Spleen (tissue), 11 donors: ENCODE results near the gene DLGAP3. TPM values are rescaled to one million over a fixed set of nuclear protein-coding genes. Genes with fewer than 3 reads are reported as not detected.

ENCODE experiments used
- DNase-seq: peaks from one replicate; pipeline ENCODE4 v3.0.0-alpha.2; 2020
- H3K27ac ChIP-seq, 8 donors: fragments of 200-600 bp; sonication (generic) in 7 of 8; 1 replicate in 4 of 8; 2 replicates in 4 of 8; pipeline versions ENCODE4 v1.5.0 to v1.8.0; 2016 to 2021; ENCODE audit warnings: inconsistent platforms in 4 of 8, mild to moderate bottlenecking in 4 of 8, moderate library complexity in 1 of 8
- H3K27me3 ChIP-seq, 7 donors: fragments of 200-600 bp; sonication (generic) in 6 of 7; replicated peaks in 1 of 7; 1 replicate in 4 of 7; 2 replicates in 3 of 7; pipeline versions ENCODE4 v1.5.0 to v1.8.0; 2016 to 2021; ENCODE audit warnings: inconsistent platforms in 3 of 7, mild to moderate bottlenecking in 1 of 7
- H3K36me3 ChIP-seq, 6 donors: fragments of 200-600 bp; sonication (generic) in 5 of 6; 1 replicate in 4 of 6; 2 replicates in 2 of 6; pipeline versions ENCODE4 v1.5.0 to v1.8.0; 2016 to 2021; ENCODE audit warnings: inconsistent platforms in 2 of 6
- H3K4me1 ChIP-seq, 6 donors: fragments of 200-600 bp; sonication (generic) in 5 of 6; 1 replicate in 3 of 6; 2 replicates in 3 of 6; pipeline versions ENCODE4 v1.5.0 to v1.8.0; 2016 to 2021; ENCODE audit warnings: inconsistent platforms in 3 of 6
- H3K4me3 ChIP-seq, 8 donors: fragments of 200-600 bp; sonication (generic) in 7 of 8; 1 replicate in 4 of 8; 2 replicates in 4 of 8; pipeline versions ENCODE4 v1.5.0 to v1.8.0; 2016 to 2021; ENCODE audit warnings: inconsistent platforms in 4 of 8, mild to moderate bottlenecking in 4 of 8, moderate library complexity in 2 of 8
- H3K9me3 ChIP-seq, 8 donors: fragments of 200-600 bp; sonication (generic) in 7 of 8; 1 replicate in 4 of 8; 2 replicates in 4 of 8; pipeline versions ENCODE4 v1.5.0 to v1.8.0; 2016 to 2021; ENCODE audit warnings: inconsistent platforms in 4 of 8
- POLR2A ChIP-seq, 3 donors: fragments of 450-650 bp; IDR thresholded peaks; one replicate each; pipeline ENCODE4 v1.5.1; 2017; ENCODE audit warnings: antibody characterized with exemption in 3 of 3, mild to moderate bottlenecking in 1 of 3
- POLR2AphosphoS5 ChIP-seq, 3 donors: sonication (generic); formaldehyde crosslinking; IDR thresholded peaks; one replicate each; pipeline ENCODE4 v1.5.1; 2017; ENCODE audit warnings: antibody characterized with exemption in 3 of 3
- WGBS, 5 donors: extraction: QIAGEN DNeasy Blood & Tissue Kit in 3 of 5; methylation state at CpG; one replicate each; pipeline versions ENCODE4 v1.1.5 to v1.1.7; 2013 to 2018; 5-methylcytosine and 5-hydroxymethylcytosine counted together
- intact Hi-C: fragments of 100-400 bp; cut with DNase I; formaldehyde crosslinking; loops from one replicate; pipeline ENCODE4 v1.15.0; 2023; ENCODE audit warnings: low total_unique reads
- polyA plus RNA-seq, 3 donors: library from polyadenylated mRNA; stranded (reverse); fragments of 200-250 nt; gene quantifications; one replicate each; pipeline ENCODE4 v1.2.1, GENCODE V29; 2013
- total RNA-seq, 7 donors: library from RNA; depleted of rRNA in 3 of 7; stranded (reverse); fragments of >200 nt in 3 of 7; fragmentation: NEBNext Ultra II Directional in 4 of 7; extraction: Animal tissue kit (Norgen Biotek cat#: 25700) in 4 of 7; gene quantifications; one replicate each; pipeline versions ENCODE4 v1.1.0 to v1.2.1, GENCODE V29; 2016 to 2021
- TF ChIP-seq, protein P1 (sequence below), 11 experiments: fragments of 200-600 bp in 7 of 11; fragments of 450-650 bp in 4 of 11; sonication (generic) in 4 of 11; IDR thresholded peaks in 8 of 11; conservative IDR thresholded peaks in 3 of 11; 1 replicate in 7 of 11; 2 replicates in 4 of 11; pipeline versions ENCODE4 v1.4.0 to v1.8.0; 2016 to 2021; ENCODE audit warnings: antibody characterized with exemption in 11 of 11, inconsistent platforms in 4 of 11, mild to moderate bottlenecking in 1 of 11
- donor health status: healthy with polysubstance abuse.
- donor health status: DM: no; HTN: no; CAD: no; lungs with moderate emphysema.
- donor health status: DM: no; HTN: no; CAD: no.
- donor health status: Bipolar disorder and iron deficiency.
- donor health status: healthy.
- donor health status: DM: no; HTN: no; CAD: no.
- donor health status: DM: yes; HTN: yes; CAD: no.

DLGAP3 gene
- total and polyA plus RNA-seq, 10 donors, result 0.54 to 4.3 (median 1.9) TPM

DNA sequence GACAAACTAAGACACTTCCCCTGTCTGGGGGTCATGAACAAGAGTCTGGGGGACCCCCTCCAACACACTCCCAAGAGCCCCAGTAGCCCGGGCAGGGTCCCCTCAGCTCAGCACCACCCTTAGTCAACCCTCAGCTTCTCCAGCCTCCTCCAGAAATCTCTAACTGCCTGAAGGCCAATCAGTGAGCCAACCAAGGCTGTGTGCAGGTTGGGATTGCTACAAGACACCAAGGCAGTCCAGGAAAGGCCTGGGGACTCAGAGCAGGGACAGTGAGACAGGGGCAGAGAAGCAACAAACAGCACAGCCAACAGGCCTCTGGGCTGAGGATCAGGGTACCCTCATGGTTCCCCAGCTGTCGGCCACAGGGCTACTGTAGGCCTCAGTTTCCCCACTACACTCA is 83.2 kb downstream of the DLGAP3 start:
- no peak for TF ChIP-seq POLR2AphosphoS5 (IDR thresholded peaks at IDR 0.05)
- no peak for TF ChIP-seq POLR2A (IDR thresholded peaks at IDR 0.05)
- WGBS, 5 donors, result 86 to 96% (median 93%) methylated on average over 2 of the region's 2 CpGs
- intact Hi-C loops, result no loop called here
- Histone ChIP-seq H3K4me3 (no peak overlapping the region), H3K9me3 (no peaks in the 10 kb centered on the region), H3K4me1 (peaks cover 0 to 51% (median 25%) of the 10 kb centered on the region in 6 donors), H3K27me3 (no peaks in the 10 kb centered on the region), H3K27ac (no peak overlapping the region), H3K36me3 (peaks cover 0 to 50% (median under 1%) of the 10 kb centered on the region in 6 donors)
- DNase-seq, result no peak

DNA sequence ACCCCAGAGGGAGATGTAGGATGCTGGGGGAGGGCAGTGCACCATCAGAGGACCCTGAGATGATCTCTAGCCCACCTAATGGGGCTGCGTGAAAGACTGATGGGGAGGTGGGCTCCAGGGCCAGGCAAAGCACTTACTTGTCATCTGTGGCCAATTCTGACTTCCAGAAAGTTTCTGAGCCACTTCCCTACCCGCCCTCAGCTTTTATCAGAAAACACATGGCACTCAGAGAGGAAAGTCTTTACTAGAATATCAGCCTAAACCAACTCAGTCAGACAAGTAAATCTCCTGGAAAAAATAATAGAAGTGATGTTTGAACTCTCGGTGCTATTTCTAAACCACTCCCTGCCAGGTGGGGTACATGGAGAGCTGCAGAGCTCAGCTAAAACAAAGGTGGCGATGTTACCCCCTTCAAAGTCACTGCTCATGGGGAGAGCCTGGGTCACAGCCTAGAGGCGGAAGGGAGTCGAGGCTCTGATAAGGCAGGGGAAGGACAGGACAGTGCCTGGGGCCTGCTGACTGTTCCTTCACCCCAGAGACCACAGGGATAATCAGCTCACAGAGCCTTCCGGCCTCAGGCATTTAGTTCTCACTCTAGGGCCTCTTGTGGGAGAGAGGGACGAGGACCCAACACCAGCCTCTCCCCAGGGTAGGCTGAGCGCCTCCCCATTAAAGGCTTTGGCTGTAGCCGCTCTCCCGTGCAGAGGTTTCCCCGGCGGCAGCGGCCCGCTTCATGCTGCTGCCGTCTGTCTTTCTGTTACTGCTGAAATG is 84.1 kb downstream of the DLGAP3 start:
- Histone ChIP-seq H3K27ac (peak overlapping the region in 1 of 8 donors; percentile 4), H3K27me3 (no peaks in the 10 kb centered on the region), H3K36me3 (peaks cover 0 to 42% (median 0%) of the 10 kb centered on the region in 6 donors), H3K4me1 (peaks cover 0 to 41% (median 19%) of the 10 kb centered on the region in 6 donors), H3K4me3 (no peak overlapping the region), H3K9me3 (no peaks in the 10 kb centered on the region)
- no peak for TF ChIP-seq POLR2AphosphoS5 (IDR thresholded peaks at IDR 0.05)
- no peak for TF ChIP-seq POLR2A (IDR thresholded peaks at IDR 0.05)
- TF ChIP-seq, protein P1, sequence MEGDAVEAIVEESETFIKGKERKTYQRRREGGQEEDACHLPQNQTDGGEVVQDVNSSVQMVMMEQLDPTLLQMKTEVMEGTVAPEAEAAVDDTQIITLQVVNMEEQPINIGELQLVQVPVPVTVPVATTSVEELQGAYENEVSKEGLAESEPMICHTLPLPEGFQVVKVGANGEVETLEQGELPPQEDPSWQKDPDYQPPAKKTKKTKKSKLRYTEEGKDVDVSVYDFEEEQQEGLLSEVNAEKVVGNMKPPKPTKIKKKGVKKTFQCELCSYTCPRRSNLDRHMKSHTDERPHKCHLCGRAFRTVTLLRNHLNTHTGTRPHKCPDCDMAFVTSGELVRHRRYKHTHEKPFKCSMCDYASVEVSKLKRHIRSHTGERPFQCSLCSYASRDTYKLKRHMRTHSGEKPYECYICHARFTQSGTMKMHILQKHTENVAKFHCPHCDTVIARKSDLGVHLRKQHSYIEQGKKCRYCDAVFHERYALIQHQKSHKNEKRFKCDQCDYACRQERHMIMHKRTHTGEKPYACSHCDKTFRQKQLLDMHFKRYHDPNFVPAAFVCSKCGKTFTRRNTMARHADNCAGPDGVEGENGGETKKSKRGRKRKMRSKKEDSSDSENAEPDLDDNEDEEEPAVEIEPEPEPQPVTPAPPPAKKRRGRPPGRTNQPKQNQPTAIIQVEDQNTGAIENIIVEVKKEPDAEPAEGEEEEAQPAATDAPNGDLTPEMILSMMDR (IDR thresholded peaks at IDR 0.05 in 8 of 11, conservative IDR thresholded peaks at IDR 0.05 in 3 of 11), result no peak
- no peak for DNase-seq
- intact Hi-C loops, result no loop called here
- WGBS, 5 donors, result 78 to 89% (median 84%) methylated on average over 16 of the region's 16 CpGs

DNA sequence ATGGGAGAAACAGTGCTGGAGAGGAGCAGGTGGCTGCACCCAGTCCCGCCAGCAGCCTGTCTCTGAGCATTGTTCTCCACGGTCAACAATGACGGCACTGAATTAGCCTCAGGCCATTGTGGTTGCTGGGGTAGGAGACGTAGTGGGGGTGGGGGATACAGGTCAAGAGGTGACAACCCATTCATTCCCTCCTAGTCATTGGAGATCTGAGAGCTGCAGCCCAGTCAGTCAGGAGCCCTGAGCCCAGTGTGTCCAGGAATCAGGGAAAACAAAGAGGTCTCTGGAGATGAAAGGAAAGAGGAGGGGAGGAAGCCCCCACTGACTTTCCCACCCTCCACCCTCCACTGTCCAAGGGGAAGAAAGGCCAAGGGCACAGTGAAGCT is 85.2 kb downstream of the DLGAP3 start:
- no peak for TF ChIP-seq POLR2A (IDR thresholded peaks at IDR 0.05)
- TF ChIP-seq, protein P1 (IDR thresholded peaks at IDR 0.05 in 8 of 11, conservative IDR thresholded peaks at IDR 0.05 in 3 of 11), result no peak
- no peak for TF ChIP-seq POLR2AphosphoS5 (IDR thresholded peaks at IDR 0.05)
- H3K4me3 ChIP-seq, result no peak overlapping the region
- 78 to 82% (median 79%) methylated on average over 4 of the region's 4 CpGs for WGBS, 5 donors
- no peaks in the 10 kb centered on the region for H3K27me3 ChIP-seq
- intact Hi-C loops, result no loop called here
- no peak for DNase-seq
- peaks cover 0 to 37% (median 19%) of the 10 kb centered on the region in 6 donors for H3K4me1 ChIP-seq
- no peaks in the 10 kb centered on the region for H3K9me3 ChIP-seq
- H3K27ac ChIP-seq, result peak overlapping the region in 4 of 8 donors; percentile 53 to 62 (median 58)
- H3K36me3 ChIP-seq, result peaks cover 0 to 34% (median 0%) of the 10 kb centered on the region in 6 donors

DNA sequence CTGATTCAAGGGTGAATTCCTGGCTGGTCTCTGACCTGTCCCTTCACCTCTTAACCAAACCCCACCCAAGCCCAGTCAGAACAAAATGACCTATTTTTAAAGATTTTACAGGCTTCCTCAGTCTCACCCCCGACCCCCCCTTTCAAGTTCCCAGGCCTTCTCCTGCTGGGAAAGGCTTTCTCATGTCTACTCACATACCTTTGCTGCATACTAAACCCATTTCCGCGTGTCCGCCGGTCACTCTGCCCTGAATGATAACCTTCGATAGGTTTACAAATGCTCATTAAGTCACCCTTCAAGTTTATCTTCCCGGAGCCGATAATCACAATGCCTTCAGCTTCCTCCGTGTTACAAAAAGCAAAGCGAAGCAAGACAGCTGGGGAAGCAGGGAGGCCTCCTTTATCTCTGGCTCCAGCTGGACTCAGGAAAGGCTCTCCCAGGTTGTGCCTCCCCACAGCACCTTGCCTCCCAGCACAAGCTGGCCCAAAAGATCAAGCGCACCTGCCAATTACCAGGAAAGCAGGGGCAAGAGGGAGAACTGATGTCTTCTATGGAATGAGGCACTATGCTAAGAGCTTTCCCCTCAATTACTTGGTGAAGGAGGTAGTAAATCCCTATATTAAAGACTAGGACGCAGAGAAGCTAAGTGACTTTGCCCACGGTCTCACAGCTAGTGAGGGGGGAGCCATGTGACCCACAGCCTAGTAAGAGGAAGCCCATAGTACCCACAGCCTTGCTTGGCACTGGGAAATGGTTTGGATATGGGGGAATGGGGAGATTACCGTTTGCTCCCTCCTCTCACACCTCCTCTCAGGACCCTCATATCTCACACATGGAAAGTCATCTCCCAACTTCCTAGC is 85.8 kb downstream of the DLGAP3 start:
- 54 to 75% (median 67%) methylated on average over 13 to 14 of the region's 14 CpGs for WGBS, 5 donors
- no peaks in the 10 kb centered on the region for H3K27me3 ChIP-seq
- no peak for DNase-seq
- H3K4me1 ChIP-seq, result peaks cover 0 to 37% (median 19%) of the 10 kb centered on the region in 6 donors
- peak overlapping the region in 6 of 8 donors; percentile 23 to 62 (median 55) for H3K27ac ChIP-seq
- no peak overlapping the region for H3K4me3 ChIP-seq
- no peaks in the 10 kb centered on the region for H3K9me3 ChIP-seq
- TF ChIP-seq, protein P1 (IDR thresholded peaks at IDR 0.05 in 8 of 11, conservative IDR thresholded peaks at IDR 0.05 in 3 of 11), result no peak
- TF ChIP-seq POLR2A (IDR thresholded peaks at IDR 0.05) (no peak), POLR2AphosphoS5 (IDR thresholded peaks at IDR 0.05) (no peak)
- intact Hi-C loops, result no loop called here
- peaks cover 0 to 29% (median 0%) of the 10 kb centered on the region in 6 donors for H3K36me3 ChIP-seq
